Measurements from ENCODE around the gene CMIP.

CMIP gene

DNA sequence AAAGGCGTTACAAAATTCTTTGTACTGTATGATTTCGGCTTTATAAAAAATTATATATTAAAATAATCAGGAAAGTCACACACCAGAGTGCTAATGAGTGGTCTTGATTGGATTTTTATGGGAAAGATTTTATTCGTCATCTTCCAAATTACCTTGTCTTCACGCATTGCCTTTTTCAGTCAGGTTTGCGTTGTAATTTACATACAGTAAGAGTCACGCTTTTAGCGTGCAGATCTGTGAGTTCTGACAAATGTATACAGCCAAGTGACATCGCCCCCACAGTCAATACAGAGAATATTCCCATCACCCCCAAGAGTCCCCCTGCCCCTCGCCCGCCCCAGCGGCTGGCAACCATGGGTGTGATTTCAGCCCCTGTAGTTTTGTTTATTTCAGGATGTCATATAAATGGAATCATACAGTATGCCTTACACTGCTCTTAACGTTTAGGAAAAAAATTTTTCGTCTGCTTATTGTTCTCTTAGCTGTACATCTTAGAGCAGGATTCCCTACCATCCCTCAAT lies 157.7 kb downstream of the CMIP start:
- no peak overlapping the region for H3K4me2 ChIP-seq
- no peak for TF ChIP-seq Cebpa-rat (IDR thresholded peaks at IDR 0.05)
- no peak overlapping the region for H3K4me3 ChIP-seq
- no peaks in the 10 kb centered on the region for H3K9me3 ChIP-seq (replicated peaks in 1 of 11)
- peaks cover 98 to 100% (median 100%) of the 10 kb centered on the region in 11 experiments for H4K20me1 ChIP-seq
- no peaks in the 10 kb centered on the region for H3K27me3 ChIP-seq
- H3K9ac ChIP-seq: no peak overlapping the region
- H3K27ac ChIP-seq: no peak overlapping the region
- peaks cover 38 to 57% (median 50%) of the 10 kb centered on the region in 10 experiments for H3K4me1 ChIP-seq
- H3K36me3 ChIP-seq: peaks cover 5 to 47% (median 10%) of the 10 kb centered on the region in 11 experiments; a peak in 21 of 22 replicates

DNA sequence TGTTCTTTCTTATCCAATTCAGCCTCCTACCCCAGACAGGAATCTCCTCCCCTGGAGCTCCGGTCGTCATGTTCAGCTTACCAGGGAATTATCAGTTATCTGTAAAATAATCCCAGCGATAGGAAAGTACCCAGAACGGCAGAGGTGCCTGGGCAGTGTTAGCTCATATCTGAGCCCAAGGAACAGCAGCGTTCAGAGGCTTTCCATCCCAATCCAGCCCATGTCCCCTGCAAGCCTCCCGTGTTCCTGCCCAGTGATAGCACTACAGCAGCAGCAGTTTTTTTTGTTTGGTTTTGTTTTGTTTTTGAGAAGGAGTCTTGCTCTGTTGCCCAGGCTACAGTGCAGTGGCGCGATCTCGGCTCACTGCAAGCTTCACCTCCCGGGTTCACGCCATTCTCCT lies 158.2 kb downstream of the CMIP start:
- H3K27ac ChIP-seq: no peak overlapping the region
- peaks cover 38 to 57% (median 50%) of the 10 kb centered on the region in 10 experiments for H3K4me1 ChIP-seq
- H3K27me3 ChIP-seq: no peaks in the 10 kb centered on the region
- H3K4me2 ChIP-seq: no peak overlapping the region
- H3K36me3 ChIP-seq: peaks cover 9 to 49% (median 15%) of the 10 kb centered on the region in 11 experiments
- no peaks in the 10 kb centered on the region for H3K9me3 ChIP-seq (replicated peaks in 1 of 11)
- H3K4me3 ChIP-seq: no peak overlapping the region
- no peak overlapping the region for H3K9ac ChIP-seq
- TF ChIP-seq Cebpa-rat (IDR thresholded peaks at IDR 0.05): no peak
- H4K20me1 ChIP-seq: peaks cover 98 to 100% (median 100%) of the 10 kb centered on the region in 11 experiments

DNA sequence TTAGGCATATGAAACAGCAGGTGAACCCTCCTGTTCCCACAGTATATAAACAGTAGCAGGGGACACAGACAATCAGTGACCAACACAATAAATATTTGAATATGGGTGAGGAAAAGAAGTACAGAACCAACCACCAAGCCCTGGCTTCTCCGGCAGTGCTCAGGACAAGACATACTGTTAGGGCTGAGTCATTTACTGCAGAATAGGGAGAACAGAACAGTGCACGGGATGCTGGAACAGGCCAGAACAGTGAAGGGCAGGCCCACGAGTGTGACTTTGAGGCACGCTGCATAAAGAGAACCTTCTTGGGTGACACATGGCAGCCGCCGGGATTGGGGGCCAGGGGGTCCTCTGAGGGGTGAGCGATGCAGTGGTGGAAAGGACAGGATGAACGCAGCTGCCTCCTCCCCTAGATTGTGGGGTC lies 160.4 kb downstream of the CMIP start:
- Histone ChIP-seq H3K27me3 (no peaks in the 10 kb centered on the region), H4K20me1 (peaks cover 94 to 100% (median 99%) of the 10 kb centered on the region in 11 experiments), H3K4me2 (no peak overlapping the region), H3K9me3 (replicated peaks in 1 of 11) (no peaks in the 10 kb centered on the region), H3K27ac (no peak overlapping the region), H3K9ac (no peak overlapping the region), H3K4me1 (peaks cover 37 to 62% (median 50%) of the 10 kb centered on the region in 10 experiments), H3K4me3 (no peak overlapping the region), H3K36me3 (peaks cover 17 to 49% (median 25%) of the 10 kb centered on the region in 11 experiments)
- TF ChIP-seq Cebpa-rat (IDR thresholded peaks at IDR 0.05): no peak

DNA sequence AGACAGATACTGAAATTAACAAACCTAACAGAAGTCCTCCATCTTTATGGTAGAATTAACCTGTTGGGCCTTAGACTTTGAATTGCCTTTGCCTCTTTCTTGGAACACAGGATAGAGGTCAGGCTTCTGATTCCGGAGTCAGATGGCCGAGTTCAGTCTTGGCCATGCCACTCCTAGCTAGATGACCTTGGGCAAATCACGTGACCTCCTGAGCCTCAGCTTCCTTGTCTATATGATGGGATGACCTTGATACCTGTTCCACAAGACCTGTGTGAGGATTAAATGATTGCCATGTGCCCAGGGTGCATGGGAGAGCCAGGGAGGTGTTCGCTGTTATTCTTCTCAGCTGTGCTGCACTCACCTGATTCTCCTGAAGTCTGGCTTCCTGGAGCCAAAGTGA lies 161.4 kb downstream of the CMIP start:
- Histone ChIP-seq H3K4me1 (peaks cover 44 to 58% (median 50%) of the 10 kb centered on the region in 10 experiments), H4K20me1 (peaks cover 94 to 100% (median 99%) of the 10 kb centered on the region in 11 experiments), H3K36me3 (peaks cover 28 to 60% (median 35%) of the 10 kb centered on the region in 11 experiments), H3K4me2 (peak overlapping the region in 2 of 11 experiments; percentile 68 to 89; a peak in 3 of 22 replicates), H3K4me3 (no peak overlapping the region), H3K9me3 (replicated peaks in 1 of 11) (no peaks in the 10 kb centered on the region), H3K9ac (no peak overlapping the region), H3K27ac (no peak overlapping the region), H3K27me3 (no peaks in the 10 kb centered on the region)
- no peak for TF ChIP-seq Cebpa-rat (IDR thresholded peaks at IDR 0.05)

DNA sequence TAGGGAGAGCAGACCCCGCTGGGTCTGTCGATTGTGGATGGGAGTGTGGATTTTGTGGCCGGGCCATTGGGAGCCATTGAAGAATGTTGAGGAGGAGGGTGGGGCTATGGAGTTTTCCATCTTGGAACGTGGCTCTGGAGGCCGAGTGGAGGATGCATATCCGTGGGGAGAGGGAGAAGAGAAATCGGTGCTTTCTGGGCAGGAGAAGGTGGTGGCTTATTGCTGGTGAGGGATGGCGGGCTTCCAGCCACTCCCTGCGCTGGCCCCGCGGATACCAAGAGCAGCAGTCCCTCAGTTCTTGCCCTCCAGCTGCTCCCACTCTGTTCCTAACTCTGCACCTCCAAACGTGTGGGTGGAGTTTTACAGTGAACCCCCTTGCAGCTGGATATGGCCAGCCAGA lies 162.4 kb downstream of the CMIP start:
- Histone ChIP-seq H3K4me3 (no peak overlapping the region), H3K36me3 (peaks cover 36 to 69% (median 45%) of the 10 kb centered on the region in 11 experiments), H4K20me1 (peaks cover 94 to 100% (median 99%) of the 10 kb centered on the region in 11 experiments), H3K9ac (no peak overlapping the region), H3K27ac (no peak overlapping the region), H3K27me3 (no peaks in the 10 kb centered on the region), H3K9me3 (replicated peaks in 1 of 11) (no peaks in the 10 kb centered on the region), H3K4me1 (peaks cover 42 to 57% (median 49%) of the 10 kb centered on the region in 10 experiments), H3K4me2 (peak overlapping the region; percentile 67 to 95 (median 84); a peak in 20 of 22 replicates)
- no peak for TF ChIP-seq Cebpa-rat (IDR thresholded peaks at IDR 0.05)

DNA sequence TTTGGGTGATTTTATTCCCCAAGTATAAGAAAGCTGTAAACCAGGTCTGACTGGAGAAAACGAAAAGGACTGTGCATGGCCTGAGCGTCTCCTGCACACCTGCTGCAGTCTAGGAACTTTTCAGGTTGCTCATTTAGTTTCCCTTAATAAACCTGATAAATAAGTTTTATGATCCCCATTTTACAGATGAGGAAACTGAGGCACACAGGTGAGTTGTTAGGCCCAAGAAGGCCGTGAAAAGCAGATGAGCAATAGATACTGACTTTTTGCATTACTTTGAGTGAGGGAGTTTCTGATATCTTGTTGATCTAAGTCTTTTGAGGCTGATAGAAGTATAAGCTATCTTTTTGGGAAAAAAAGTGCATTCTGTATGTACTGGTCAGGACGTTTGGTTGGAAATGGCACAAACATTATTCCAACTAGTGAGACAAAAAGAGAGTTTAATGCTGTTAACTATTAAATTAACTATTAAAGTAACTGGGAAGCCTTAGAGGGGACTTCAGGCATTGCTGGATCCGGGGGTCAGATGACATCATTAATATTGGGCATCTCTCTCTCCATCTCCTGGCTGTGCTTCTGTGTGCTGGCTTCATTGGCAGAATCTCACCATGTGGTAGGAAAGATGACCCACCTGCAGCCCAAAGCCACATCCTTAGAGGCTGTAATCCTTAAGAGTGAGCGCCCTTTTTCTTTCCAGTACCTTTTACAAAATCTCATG lies 163.4 kb downstream of the CMIP start:
- peaks cover 94 to 100% (median 99%) of the 10 kb centered on the region in 11 experiments for H4K20me1 ChIP-seq
- H3K27me3 ChIP-seq: no peaks in the 10 kb centered on the region
- H3K4me2 ChIP-seq: peak overlapping the region; percentile 67 to 95 (median 84)
- no peak overlapping the region; a peak in 1 of 20 replicates for H3K4me3 ChIP-seq
- H3K36me3 ChIP-seq: peaks cover 45 to 79% (median 54%) of the 10 kb centered on the region in 11 experiments
- peak overlapping the region in 6 of 11 experiments; percentile 57 to 79 (median 74); a peak in 11 of 22 replicates for H3K27ac ChIP-seq
- peaks cover 42 to 57% (median 49%) of the 10 kb centered on the region in 10 experiments for H3K4me1 ChIP-seq
- no peak for TF ChIP-seq Cebpa-rat (IDR thresholded peaks at IDR 0.05)
- H3K9ac ChIP-seq: peak overlapping the region in 6 of 11 experiments; percentile 1 to 71 (median 57); a peak in 6 of 22 replicates
- no peaks in the 10 kb centered on the region for H3K9me3 ChIP-seq (replicated peaks in 1 of 11)

DNA sequence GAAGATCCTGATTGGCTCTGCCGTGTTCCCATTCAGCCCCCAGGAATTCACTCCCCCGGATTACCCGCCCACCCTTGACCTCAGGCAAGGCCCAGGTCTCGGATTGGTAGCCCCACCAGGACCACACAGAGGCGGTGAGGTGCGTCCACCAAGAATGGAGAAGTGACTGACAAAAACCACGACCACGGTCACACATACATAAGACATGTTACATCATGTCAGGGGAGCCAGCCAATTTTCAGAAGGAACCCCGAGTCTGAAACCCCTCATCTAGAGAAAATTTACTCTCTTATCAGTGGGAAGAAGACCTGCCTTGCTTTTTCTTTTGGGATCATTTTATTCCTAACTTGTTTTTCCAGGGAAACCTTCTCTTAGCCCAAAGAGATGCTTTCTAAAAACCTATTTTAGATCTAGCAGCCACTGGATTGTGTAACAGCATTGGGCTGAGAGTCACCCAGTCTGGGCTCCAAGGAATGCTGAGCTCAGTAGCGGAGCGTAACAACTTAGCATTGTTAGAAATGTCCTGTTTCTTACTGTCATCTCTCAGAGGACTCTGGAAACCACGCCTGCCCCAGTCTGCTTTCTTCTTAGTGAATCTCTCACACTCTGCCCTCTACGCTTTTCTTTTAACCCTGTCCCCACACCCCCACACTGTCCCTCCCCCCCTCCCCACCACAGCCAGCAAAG lies 164.1 kb downstream of the CMIP start:
- no peaks in the 10 kb centered on the region for H3K9me3 ChIP-seq (replicated peaks in 1 of 11)
- peak in 6 of 11 experiments; percentile 12 to 66 (median 42); a peak in 5 of 22 replicates for TF ChIP-seq Cebpa-rat (IDR thresholded peaks at IDR 0.05)
- peaks cover 91 to 100% (median 99%) of the 10 kb centered on the region in 11 experiments for H4K20me1 ChIP-seq
- H3K4me2 ChIP-seq: peak overlapping the region; percentile 68 to 95 (median 84)
- H3K4me3 ChIP-seq: no peak overlapping the region; a peak in 1 of 20 replicates
- H3K36me3 ChIP-seq: peaks cover 51 to 82% (median 60%) of the 10 kb centered on the region in 11 experiments
- no peaks in the 10 kb centered on the region for H3K27me3 ChIP-seq
- peak overlapping the region in 10 of 11 experiments; percentile 57 to 79 (median 68); a peak in 20 of 22 replicates for H3K27ac ChIP-seq
- H3K4me1 ChIP-seq: peaks cover 42 to 58% (median 49%) of the 10 kb centered on the region in 10 experiments
- H3K9ac ChIP-seq: peak overlapping the region; percentile 36 to 75 (median 60); a peak in 17 of 22 replicates

DNA sequence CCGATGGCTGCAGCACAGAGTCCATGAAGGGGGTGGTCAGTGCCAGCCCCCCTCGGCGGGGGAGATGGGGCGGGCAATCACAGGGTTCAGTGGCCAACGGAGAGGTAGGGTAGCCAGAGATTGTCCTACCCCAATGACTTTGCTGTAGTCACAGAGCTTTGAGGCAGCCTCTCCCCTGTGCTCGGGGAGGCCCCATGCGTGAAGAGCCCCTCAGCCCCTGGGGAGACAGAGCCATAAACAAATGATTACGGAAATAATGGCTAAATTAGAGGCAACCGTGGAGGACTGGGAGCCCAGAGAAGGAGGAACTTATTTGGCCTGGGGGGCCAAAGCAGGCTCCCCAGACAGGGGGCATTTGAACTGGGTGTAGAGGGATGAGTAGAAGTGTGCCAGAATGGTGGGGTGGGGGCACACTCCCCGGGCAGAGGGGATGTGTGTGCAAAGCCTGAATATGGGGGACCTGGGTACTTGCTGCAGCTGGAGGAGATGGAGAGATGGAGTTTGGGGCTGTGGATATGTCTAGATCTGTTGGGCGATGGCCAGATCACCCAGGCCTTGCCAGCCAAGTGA lies 164.8 kb downstream of the CMIP start:
- Histone ChIP-seq H4K20me1 (peaks cover 91 to 100% (median 99%) of the 10 kb centered on the region in 11 experiments), H3K27ac (peak overlapping the region in 9 of 11 experiments; percentile 34 to 79 (median 70); a peak in 18 of 22 replicates), H3K27me3 (no peaks in the 10 kb centered on the region), H3K9me3 (replicated peaks in 1 of 11) (no peaks in the 10 kb centered on the region), H3K4me3 (no peak overlapping the region), H3K9ac (peak overlapping the region; percentile 13 to 75 (median 62); a peak in 18 of 22 replicates), H3K36me3 (peaks cover 54 to 87% (median 66%) of the 10 kb centered on the region in 11 experiments), H3K4me1 (peaks cover 42 to 65% (median 50%) of the 10 kb centered on the region in 10 experiments), H3K4me2 (peak overlapping the region; percentile 68 to 95 (median 84))
- no peak for TF ChIP-seq Cebpa-rat (IDR thresholded peaks at IDR 0.05)
